Panc1 (cell line): Measurements from ENCODE around the gene VPS4B. TPM values are rescaled to one million over a fixed set of nuclear protein-coding genes. Genes with fewer than 3 reads are reported as not detected.
"Not testable (repeated sequence)": the region's sequence is repeated elsewhere in the genome, so short reads cannot be mapped to it uniquely, and the experiment has no call there.

Experiments
- ATAC-seq: fragments of 200-7000 bp; cut with Tn5 transposase; 2 replicates; pipeline ENCODE4 v1.9.1; 2020; ENCODE audit warnings: mild to moderate bottlenecking, moderate library complexity
- BruUV-seq: library from RNA; stranded (reverse); fragments of 400-500 nt; replicated peaks from 2 replicates; lab custom pipeline; 2021; lab: Mats Ljungman, UMichigan
- CTCF ChIA-PET: fragments of 300-600 bp; sonication (Branson Sonifier 250); formaldehyde crosslinking; loops from one replicate; lab custom pipeline; 2022; ENCODE audit warnings: antibody characterized with exemption; lab: Charles Lee
- POLR2A ChIA-PET: fragments of 300-600 bp; sonication (Branson Sonifier 250); formaldehyde crosslinking; loops from one replicate; lab custom pipeline; 2022; ENCODE audit warnings: antibody characterized with exemption; lab: Charles Lee
- DNase-seq: peaks from one replicate; pipeline ENCODE4 v3.0.0-alpha.2; 2010; ENCODE audit warnings: low read depth, low spot score
- H3K27ac ChIP-seq: 2 replicates; pipeline ENCODE4 v1.5.1; 2011; ENCODE audit warnings: mild to moderate bottlenecking, low read length, inconsistent platforms
- H3K27me3 ChIP-seq: fragments of 200-500 bp; sonication (Bioruptor generic); 2 replicates; pipeline ENCODE4 v1.6.0; 2014; ENCODE audit warnings: low read length, inconsistent platforms; ENCODE audit not compliant: control insufficient read depth, insufficient read depth
- H3K36me3 ChIP-seq: fragments of 200-500 bp; sonication (Bioruptor generic); 2 replicates; pipeline ENCODE4 v1.5.1; 2014; ENCODE audit warnings: inconsistent platforms, mild to moderate bottlenecking, low read length, moderate library complexity; ENCODE audit not compliant: control insufficient read depth, insufficient read depth
- H3K4me1 ChIP-seq: 2 replicates; pipeline ENCODE4 v1.5.1; 2011; ENCODE audit warnings: inconsistent platforms, mild to moderate bottlenecking, low read length, moderate library complexity; ENCODE audit not compliant: control insufficient read depth, insufficient read depth
- H3K4me3 ChIP-seq, 2 experiments: 2 replicates each; pipeline ENCODE4 v1.5.1; 2011 to 2012; ENCODE audit warnings: low read depth in 2 of 2, low read length in 2 of 2, mild to moderate bottlenecking in 2 of 2, inconsistent platforms in 1 of 2, moderate library complexity in 1 of 2
- H3K9me3 ChIP-seq: fragments of 200-500 bp; sonication (Bioruptor generic); 2 replicates; pipeline ENCODE4 v1.5.1; 2014; ENCODE audit warnings: low read depth, mild to moderate bottlenecking, inconsistent platforms, low read length, moderate library complexity; ENCODE audit not compliant: control insufficient read depth, insufficient read depth
- CTCF ChIP-seq: fragments of 450-650 bp; IDR thresholded peaks from 2 replicates; pipeline ENCODE4 v1.5.1; 2017; ENCODE audit warnings: mild to moderate bottlenecking
- POLR2AphosphoS5 ChIP-seq: IDR thresholded peaks from 2 replicates; pipeline ENCODE4 v1.6.1; 2012; ENCODE audit warnings: mild to moderate bottlenecking, low read depth, low read length, moderate library complexity
- SIN3A ChIP-seq: IDR thresholded peaks from 2 replicates; pipeline ENCODE4 v1.6.1; 2012; ENCODE audit warnings: low read depth, mild to moderate bottlenecking, low read length, moderate library complexity, borderline replicate concordance; ENCODE audit not compliant: insufficient read depth
- TCF7L2 ChIP-seq: IDR thresholded peaks from 2 replicates; pipeline ENCODE4 v1.6.1; 2011; ENCODE audit warnings: mild to moderate bottlenecking, low read depth, low read length, inconsistent platforms
- in situ Hi-C: cut with HindIII; loops from 2 replicates; pipeline ENCODE4 v1.10.0; 2016; ENCODE audit warnings: low sequenced_read_pairs, low pct_unique_long_range_greater_than_20kb
- intact Hi-C: fragments of 100-400 bp; cut with micrococcal nuclease; formaldehyde crosslinking; loops from one replicate; pipeline ENCODE4 v1.10.0; 2022; ENCODE audit not compliant: unreplicated experiment
- total RNA-seq: library from RNA; stranded (reverse); gene quantifications from one replicate; pipeline ENCODE4 v1.2.1, GENCODE V29; 2021; ENCODE audit not compliant: unreplicated experiment
- TF ChIP-seq, protein P1 (sequence below), 2 experiments: IDR thresholded peaks; 2 replicates each; pipeline ENCODE4 v1.6.1; 2011 to 2012; ENCODE audit warnings: low read depth in 2 of 2, control low read depth in 1 of 2, low read length in 1 of 2, mild to moderate bottlenecking in 1 of 2, moderate library complexity in 1 of 2; ENCODE audit not compliant: insufficient read depth in 1 of 2

Gene VPS4B
- total RNA-seq, 1 experiment from 2014 or later, result 44.5 TPM

GRCh38 chr18:63365876-63366212 is 56.4 kb downstream of the VPS4B start:
- no TSS peak for BruUV-seq
- H3K9me3 ChIP-seq, result no peaks in the 10 kb centered on the region
- no peaks in the 10 kb centered on the region for H3K27me3 ChIP-seq
- H3K27ac ChIP-seq, result peak overlapping the region; percentile 23; the same call in 1 of the 2 replicates
- ATAC-seq, result no peak
- TF ChIP-seq CTCF (no peak), TCF7L2 (no peak), POLR2AphosphoS5 (no peak), SIN3A (no peak)
- TF ChIP-seq, protein P1, sequence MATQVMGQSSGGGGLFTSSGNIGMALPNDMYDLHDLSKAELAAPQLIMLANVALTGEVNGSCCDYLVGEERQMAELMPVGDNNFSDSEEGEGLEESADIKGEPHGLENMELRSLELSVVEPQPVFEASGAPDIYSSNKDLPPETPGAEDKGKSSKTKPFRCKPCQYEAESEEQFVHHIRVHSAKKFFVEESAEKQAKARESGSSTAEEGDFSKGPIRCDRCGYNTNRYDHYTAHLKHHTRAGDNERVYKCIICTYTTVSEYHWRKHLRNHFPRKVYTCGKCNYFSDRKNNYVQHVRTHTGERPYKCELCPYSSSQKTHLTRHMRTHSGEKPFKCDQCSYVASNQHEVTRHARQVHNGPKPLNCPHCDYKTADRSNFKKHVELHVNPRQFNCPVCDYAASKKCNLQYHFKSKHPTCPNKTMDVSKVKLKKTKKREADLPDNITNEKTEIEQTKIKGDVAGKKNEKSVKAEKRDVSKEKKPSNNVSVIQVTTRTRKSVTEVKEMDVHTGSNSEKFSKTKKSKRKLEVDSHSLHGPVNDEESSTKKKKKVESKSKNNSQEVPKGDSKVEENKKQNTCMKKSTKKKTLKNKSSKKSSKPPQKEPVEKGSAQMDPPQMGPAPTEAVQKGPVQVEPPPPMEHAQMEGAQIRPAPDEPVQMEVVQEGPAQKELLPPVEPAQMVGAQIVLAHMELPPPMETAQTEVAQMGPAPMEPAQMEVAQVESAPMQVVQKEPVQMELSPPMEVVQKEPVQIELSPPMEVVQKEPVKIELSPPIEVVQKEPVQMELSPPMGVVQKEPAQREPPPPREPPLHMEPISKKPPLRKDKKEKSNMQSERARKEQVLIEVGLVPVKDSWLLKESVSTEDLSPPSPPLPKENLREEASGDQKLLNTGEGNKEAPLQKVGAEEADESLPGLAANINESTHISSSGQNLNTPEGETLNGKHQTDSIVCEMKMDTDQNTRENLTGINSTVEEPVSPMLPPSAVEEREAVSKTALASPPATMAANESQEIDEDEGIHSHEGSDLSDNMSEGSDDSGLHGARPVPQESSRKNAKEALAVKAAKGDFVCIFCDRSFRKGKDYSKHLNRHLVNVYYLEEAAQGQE (IDR thresholded peaks at IDR 0.05; ENCODE audit: insufficient read depth in 1 of 2, low read depth in 2 of 2, low read length in 1 of 2), result no peak
- CTCF ChIA-PET, result interaction anchor here (0.6 to 1.1 kb wide), 3 partner anchors 16 to 321 kb away, joined by 3 to 4 read pairs (median 3); no protein-coding TSS in a partner anchor
- POLR2A ChIA-PET, result interaction anchor here (0.7 kb wide), 1 partner anchor 324 kb away, joined by 3 read pairs; no protein-coding TSS in a partner anchor
- peaks cover 4% of the 10 kb centered on the region for H3K4me1 ChIP-seq
- DNase-seq, result no peak
- intact Hi-C loops, result no loop called here
- peaks cover 2% of the 10 kb centered on the region; the same call in 1 of the 2 replicates for H3K36me3 ChIP-seq
- in situ Hi-C loops, result no loop called here
- H3K4me3 ChIP-seq, result peak overlapping the region; percentile 86 to 87

DNA sequence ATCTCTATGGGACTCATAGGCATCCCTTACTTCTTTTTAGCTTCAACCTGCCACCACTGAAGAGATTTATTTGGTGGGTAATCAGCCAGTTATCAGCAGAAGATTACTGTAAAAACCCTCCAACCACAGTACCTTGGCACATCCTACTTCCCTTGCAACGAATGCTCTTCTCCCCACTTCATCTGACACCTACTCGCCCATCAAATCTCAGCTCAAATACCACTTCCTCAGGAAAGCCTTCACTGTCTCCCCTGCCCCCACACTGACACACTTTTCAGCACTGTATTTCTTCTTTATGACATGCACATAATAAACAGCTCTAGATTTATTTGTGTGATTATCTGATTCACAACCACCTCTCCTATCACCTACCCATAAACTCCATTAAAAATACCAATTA is 58.3 kb downstream of the VPS4B start:
- H3K36me3 ChIP-seq, result peaks cover 2% of the 10 kb centered on the region
- intact Hi-C loops (no loop called here), in situ Hi-C loops (no loop called here)
- CTCF ChIA-PET, result no interaction called here
- H3K4me3 ChIP-seq, result no peak overlapping the region
- no TSS peak for BruUV-seq
- TF ChIP-seq, protein P1 (IDR thresholded peaks at IDR 0.05; ENCODE audit: insufficient read depth in 1 of 2, low read depth in 2 of 2, low read length in 1 of 2), result no peak
- TF ChIP-seq SIN3A (no peak), POLR2AphosphoS5 (no peak), CTCF (no peak), TCF7L2 (no peak)
- no peak for DNase-seq
- ATAC-seq, result no peak
- no peak overlapping the region for H3K27ac ChIP-seq
- H3K4me1 ChIP-seq, result peaks cover 4% of the 10 kb centered on the region
- POLR2A ChIA-PET, result no interaction called here
- no peaks in the 10 kb centered on the region for H3K27me3 ChIP-seq
- no peaks in the 10 kb centered on the region for H3K9me3 ChIP-seq

- in situ Hi-C loops, ATAC-seq, H3K27ac ChIP-seq, POLR2A ChIA-PET, H3K4me1 ChIP-seq, H3K36me3 ChIP-seq, DNase-seq, H3K4me3 ChIP-seq, H3K27me3 ChIP-seq, H3K9me3 ChIP-seq, BruUV-seq, CTCF ChIA-PET, intact Hi-C loops: not testable (repeated sequence)
These were observed 58.9 kb downstream of the VPS4B start for GRCh38 chr18:63363420-63363819.
